Femur (tissue), 1 donor: Measurements from ENCODE around the gene GORASP1.

Source experiments
- DNase-seq: peaks from one replicate; pipeline ENCODE4 v3.0.0-alpha.2; 2017

The GORASP1 gene

DNA sequence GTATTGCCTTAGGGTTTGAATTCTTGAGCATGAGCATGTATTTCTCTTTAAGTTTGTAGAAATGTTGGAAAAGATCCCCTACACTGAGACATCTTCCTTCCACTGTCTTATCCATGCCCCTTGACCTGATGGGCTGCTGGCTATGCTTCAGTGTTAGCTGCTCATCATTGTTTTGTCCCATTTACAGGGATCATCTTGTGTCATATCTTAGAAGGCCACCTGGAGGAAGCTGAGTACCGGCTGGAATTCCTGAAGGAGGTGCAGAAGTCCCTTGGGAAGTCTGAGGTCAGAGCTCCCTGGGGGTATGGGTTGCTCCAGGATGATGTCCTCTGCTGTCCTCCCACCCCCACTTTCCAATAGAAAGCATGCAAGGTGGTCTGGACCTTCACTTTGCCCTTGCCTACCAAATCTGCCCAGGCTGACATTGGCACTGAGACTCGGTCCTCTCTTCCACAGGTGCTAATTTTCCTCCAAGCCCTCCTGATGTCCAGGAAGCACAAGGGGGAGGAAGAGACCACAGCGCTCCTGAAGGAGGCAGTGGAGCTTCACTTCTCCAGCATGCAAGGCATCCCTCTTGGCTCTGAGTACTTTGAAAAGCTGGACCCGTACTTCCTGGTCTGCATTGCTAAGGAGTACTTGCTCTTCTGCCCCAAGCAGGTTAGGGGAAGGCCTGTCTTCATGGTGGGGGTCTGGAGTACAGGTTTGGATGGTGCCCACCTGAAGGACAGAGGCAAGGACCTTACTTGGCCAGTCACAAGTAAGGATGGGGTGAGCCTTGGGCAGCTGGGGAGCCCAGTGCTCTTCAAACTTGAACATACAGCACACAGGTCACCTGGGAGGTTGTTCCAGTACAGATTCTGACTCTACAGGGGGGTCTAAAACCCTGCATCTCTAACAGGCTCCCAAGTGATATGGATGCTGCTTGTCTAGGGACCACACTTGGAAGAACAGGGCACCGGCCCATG lies 17.7 kb upstream of the GORASP1 start:
- DNase-seq = no peak

DNA sequence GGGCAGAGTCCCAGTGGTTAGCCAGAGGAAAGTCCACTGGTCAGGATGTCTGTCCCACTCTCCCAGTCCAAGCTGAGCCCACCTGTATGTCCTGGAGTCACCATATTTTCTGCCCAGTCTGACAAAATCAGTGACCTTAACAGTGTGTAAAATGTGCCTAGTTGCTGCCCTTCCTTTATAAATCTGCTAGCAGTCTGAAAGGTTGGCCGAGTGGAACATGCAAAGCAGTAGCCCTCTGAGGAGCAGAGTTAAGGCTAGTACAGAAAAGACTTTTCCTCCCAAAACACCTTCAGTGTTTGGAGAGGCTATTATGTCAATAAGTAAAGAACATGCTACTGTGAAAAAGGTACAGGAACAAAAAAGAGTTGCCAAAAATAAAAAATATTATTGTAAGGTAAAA lies 15.4 kb upstream of the GORASP1 start:
- no peak for DNase-seq

DNA sequence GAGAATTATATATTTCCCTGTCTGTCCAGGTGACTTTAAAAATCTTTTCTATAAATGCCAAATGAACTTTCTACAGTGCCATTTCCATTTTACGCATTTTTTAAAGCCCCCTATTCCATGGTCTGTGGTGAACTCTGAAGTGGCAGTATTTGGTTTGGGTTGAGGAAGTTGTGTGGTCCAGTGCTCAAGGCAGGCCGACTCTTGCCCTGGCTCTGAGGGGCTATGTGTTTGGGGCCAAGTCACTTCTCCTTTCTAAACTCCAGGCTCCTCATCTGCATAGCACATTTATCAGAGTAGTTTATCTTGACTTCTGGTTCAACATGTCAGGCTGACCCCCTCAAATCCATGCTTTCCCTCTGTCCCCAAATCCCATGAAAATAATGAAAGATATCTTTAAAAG lies 14.2 kb upstream of the GORASP1 start:
- no peak for DNase-seq

- no peak for DNase-seq
Observed at GRCh38 chr3:39118931-39119660, 11.7 kb upstream of the GORASP1 start.

DNA sequence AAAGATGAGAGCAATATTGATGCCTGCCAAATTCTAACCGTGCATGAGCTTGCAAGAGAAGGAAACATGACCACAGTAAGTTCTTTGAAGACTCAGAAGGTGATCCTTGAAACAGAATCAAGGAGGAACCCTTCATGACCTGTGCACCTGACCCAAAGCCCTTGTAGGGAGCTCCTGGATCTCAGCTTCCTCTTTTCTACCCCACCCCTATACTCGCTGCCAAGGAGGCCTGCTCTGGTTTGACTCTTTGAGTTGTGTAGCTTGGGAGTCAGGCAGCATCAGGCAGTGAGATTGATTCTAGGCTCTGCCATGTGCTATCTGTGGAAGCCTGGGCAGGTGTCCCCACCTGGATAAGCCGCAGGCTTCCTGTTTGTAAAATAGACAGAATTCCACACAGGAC lies 10.7 kb upstream of the GORASP1 start:
- DNase-seq = no peak

DNA sequence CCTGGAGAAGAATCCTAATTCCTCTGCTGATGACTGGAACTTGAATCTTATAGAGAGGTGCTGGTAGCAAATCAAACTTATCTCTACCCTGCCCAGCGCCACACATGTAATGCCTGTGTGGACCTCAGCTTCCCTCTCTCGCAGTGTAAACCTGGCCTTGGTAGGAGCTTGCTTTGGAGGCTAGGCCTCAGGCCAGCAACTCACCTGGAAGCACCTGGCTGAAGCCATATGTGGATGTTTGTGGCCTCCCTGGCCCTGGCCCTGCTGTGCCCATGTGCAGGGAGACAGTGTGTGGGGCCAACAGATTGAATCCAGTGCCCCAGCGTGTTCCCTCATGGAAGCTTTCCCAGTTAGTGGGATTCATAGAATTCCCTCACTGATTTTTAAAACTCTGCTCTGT lies 8.4 kb upstream of the GORASP1 start:
- no peak for DNase-seq

DNA sequence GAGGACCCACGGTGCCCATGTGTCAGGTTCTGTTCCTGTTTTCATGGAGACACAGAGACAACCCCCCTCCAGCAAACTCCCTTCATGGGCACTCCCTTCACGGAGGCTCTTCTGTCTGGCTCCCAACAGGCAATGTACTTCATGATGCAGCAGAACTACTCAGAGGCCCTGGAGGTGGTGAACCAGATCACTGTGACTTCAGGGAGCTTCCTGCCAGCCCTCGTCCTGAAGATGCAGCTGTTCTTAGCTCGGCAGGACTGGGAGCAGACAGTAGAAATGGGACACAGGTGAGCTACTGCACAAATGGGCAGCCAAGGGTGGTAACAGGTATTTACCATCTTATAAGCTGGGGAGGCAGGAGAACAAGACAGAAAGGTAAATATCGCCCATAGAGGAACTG lies 7.0 kb upstream of the GORASP1 start:
- no peak for DNase-seq

- DNase-seq = no peak
Observed at GRCh38 chr3:39113291-39113690, 5.9 kb upstream of the GORASP1 start.

GRCh38 chr3:39112535-39112934 lies 5.1 kb upstream of the GORASP1 start:
- DNase-seq = no peak

- DNase-seq = no peak
Observed at GRCh38 chr3:39112113-39112512, 4.7 kb upstream of the GORASP1 start.

DNA sequence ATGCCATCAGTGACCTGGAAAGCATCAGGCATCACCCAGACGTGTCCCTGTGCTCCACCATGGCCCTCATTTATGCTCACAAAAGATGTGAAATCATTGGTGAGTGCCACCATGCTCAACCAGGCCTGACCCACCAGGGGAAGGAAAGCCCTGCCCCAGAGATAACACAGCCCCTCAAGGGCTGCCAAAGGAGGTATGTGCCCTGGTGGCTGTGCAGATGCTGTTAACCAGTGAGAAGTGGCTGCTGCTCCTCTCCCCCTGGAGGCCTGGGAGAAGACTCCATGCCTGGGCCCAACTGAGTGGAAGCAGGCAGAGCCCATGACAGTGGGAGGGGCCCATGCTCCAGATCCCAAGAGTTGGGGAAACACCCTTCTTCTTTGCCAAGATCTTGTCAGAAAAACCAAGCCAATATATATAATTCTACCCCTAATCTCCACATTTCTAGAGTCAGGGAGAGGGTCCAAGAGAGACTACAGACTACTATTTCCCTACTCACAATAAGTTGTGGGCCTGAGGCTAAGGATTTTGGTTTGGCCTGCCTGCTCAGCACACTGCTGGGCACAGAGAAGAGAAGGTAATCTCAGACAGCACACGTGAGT lies 2.7 kb upstream of the GORASP1 start:
- no peak for DNase-seq

GRCh38 chr3:39109086-39109485 lies 1.7 kb upstream of the GORASP1 start:
- no peak for DNase-seq

DNA sequence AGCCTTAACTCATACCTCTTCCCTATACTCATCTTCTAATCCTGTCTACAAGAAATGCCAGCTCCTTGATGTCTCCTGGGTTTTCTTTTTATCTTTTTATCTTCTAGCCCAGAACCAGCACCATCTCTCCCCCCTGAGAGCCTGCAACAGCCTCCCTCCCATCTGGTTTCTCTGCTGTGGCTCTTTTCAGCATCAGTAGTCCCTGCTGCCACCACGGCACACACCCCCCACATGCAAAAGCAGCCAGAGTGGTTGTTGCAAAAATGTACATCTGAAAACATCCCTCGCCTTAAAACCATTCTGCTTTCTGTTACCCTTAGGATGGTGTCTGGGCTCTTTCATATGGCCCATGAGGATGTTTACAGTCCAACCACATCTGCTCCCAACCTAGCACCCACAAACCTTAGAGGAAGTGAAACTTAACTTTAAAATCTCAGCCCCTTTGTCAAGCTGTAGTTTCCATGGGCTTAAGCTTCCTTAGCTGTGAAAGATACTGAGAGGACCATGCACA lies 828 bp upstream of the GORASP1 start:
- DNase-seq = no peak

- peak; percentile 68 for DNase-seq
Observed at GRCh38 chr3:39106851-39107387, 508 bp downstream of the GORASP1 start.

- DNase-seq = no peak
Observed at GRCh38 chr3:39106281-39106811, 1.1 kb downstream of the GORASP1 start.

- DNase-seq = no peak
Observed at GRCh38 chr3:39105687-39106063, 1.8 kb downstream of the GORASP1 start.

DNA sequence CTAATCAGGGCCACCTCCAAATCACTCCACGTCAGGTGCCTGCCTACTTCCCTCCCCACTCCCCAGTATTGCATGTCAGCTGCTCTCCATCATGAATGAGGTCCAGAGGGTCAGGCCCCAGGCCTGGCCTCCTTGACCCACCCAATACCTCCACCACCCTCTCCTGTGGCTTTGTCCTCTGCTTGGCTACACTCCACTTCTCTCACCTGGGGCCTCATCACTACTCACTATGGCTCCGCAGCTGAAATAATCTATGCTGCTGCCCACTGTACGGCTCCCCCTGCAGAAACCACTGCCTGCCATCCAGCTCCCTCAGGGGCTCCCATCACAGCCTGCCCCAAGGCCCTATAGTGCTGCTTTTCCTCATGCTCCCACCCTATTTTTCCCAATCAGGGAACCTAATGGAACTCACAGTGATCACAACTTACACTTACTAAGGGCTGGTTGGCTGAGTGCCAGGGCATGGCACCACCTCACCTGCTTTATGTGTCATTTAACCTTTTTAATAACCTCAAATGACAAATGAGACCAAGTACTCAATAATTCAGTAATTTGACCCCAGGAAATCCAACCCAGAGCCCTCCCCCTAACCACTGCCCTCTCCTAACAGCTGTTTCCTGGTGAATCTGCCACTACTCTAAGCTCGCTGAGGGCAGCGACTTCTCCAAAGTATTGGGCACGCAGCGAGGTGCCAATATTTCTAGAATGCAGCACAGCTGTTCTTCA lies 2.3 kb downstream of the GORASP1 start:
- no peak for DNase-seq

- DNase-seq = no peak
Observed at GRCh38 chr3:39103791-39104552, 3.5 kb downstream of the GORASP1 start.

- no peak for DNase-seq
Observed at GRCh38 chr3:39103324-39103693, 4.1 kb downstream of the GORASP1 start.

- DNase-seq = no peak
Observed at GRCh38 chr3:39102504-39103323, 4.7 kb downstream of the GORASP1 start.
